H9 (cell line): ENCODE data around the gene SMARCD2. TPM values are rescaled to one million over a fixed set of nuclear protein-coding genes. Genes with fewer than 3 reads are reported as not detected.

Source experiments
- DNase-seq: peaks from one replicate; pipeline ENCODE4 v3.0.0-alpha.2; 2017
- H2AFZ ChIP-seq: one replicate; pipeline ENCODE4 v1.6.1; 2013; ENCODE audit warnings: mild to moderate bottlenecking, low read length, control low read depth, moderate library complexity
- H2AK5ac ChIP-seq: 2 replicates; pipeline ENCODE4 v1.6.1; 2013; ENCODE audit warnings: low read length, control low read depth, mixed read lengths; ENCODE audit not compliant: insufficient read length
- H2BK120ac ChIP-seq: one replicate; pipeline ENCODE4 v1.6.1; 2013; ENCODE audit warnings: low read depth, mild to moderate bottlenecking, low read length, control low read depth, inconsistent platforms; ENCODE audit not compliant: poor library complexity, severe bottlenecking
- H2BK12ac ChIP-seq: 2 replicates; pipeline ENCODE4 v1.6.1; 2013; ENCODE audit warnings: low read length, control low read depth, mixed read lengths, low read depth; ENCODE audit not compliant: insufficient read length
- H2BK15ac ChIP-seq: 2 replicates; pipeline ENCODE4 v1.6.1; 2013; ENCODE audit warnings: low read depth, low read length, control low read depth
- H2BK20ac ChIP-seq: one replicate; pipeline ENCODE4 v1.6.1; 2013; ENCODE audit warnings: low read depth, mild to moderate bottlenecking, low read length, control low read depth, inconsistent platforms; ENCODE audit not compliant: poor library complexity, severe bottlenecking
- H2BK5ac ChIP-seq: 2 replicates; pipeline ENCODE4 v1.6.1; 2013; ENCODE audit warnings: low read length, control low read depth, mixed read lengths; ENCODE audit not compliant: insufficient read length
- H3K14ac ChIP-seq: 2 replicates; pipeline ENCODE4 v1.6.1; 2013; ENCODE audit warnings: low read length, control low read depth; ENCODE audit not compliant: insufficient read depth
- H3K18ac ChIP-seq: 2 replicates; pipeline ENCODE4 v1.6.1; 2013; ENCODE audit warnings: low read depth, mild to moderate bottlenecking, mixed read lengths, low read length, control low read depth; ENCODE audit not compliant: insufficient read length
- H3K23ac ChIP-seq: 2 replicates; pipeline ENCODE4 v1.6.1; 2013; ENCODE audit warnings: low read length, control low read depth, mixed read lengths, low read depth; ENCODE audit not compliant: insufficient read length
- H3K23me2 ChIP-seq: 2 replicates; pipeline ENCODE4 v1.6.1; 2013; ENCODE audit warnings: low read depth, mild to moderate bottlenecking, mixed read lengths, low read length, control low read depth; ENCODE audit not compliant: insufficient read length, poor library complexity, severe bottlenecking
- H3K27ac ChIP-seq: 2 replicates; pipeline ENCODE4 v1.5.1; 2013; ENCODE audit warnings: low read length, control low read depth, mixed read lengths, low read depth; ENCODE audit not compliant: insufficient read length
- H3K27me3 ChIP-seq: 2 replicates; pipeline ENCODE4 v1.6.1; 2013; ENCODE audit warnings: low read length, control low read depth, inconsistent platforms; ENCODE audit not compliant: insufficient read depth
- H3K4ac ChIP-seq: 2 replicates; pipeline ENCODE4 v1.6.1; 2013; ENCODE audit warnings: low read depth, mild to moderate bottlenecking, control low read depth, inconsistent platforms, low read length, moderate library complexity
- H3K4me1 ChIP-seq: 2 replicates; pipeline ENCODE4 v1.6.1; 2013; ENCODE audit warnings: low read length, control low read depth, inconsistent platforms; ENCODE audit not compliant: insufficient read depth
- H3K4me2 ChIP-seq: 2 replicates; pipeline ENCODE4 v1.6.1; 2013; ENCODE audit warnings: low read length, control low read depth, mixed read lengths; ENCODE audit not compliant: insufficient read length, insufficient read depth
- H3K56ac ChIP-seq: 2 replicates; pipeline ENCODE4 v1.6.1; 2013; ENCODE audit warnings: low read depth, mild to moderate bottlenecking, mixed read lengths, low read length, control low read depth; ENCODE audit not compliant: insufficient read length
- H3K79me1 ChIP-seq: 2 replicates; pipeline ENCODE4 v1.6.1; 2013; ENCODE audit warnings: low read depth, mild to moderate bottlenecking, moderate library complexity, low read length, control low read depth, inconsistent platforms; ENCODE audit not compliant: insufficient read depth, poor library complexity, severe bottlenecking
- H3K79me2 ChIP-seq: 2 replicates; pipeline ENCODE4 v1.6.1; 2013; ENCODE audit warnings: low read length, control low read depth, inconsistent platforms; ENCODE audit not compliant: insufficient read depth
- H3K9ac ChIP-seq: 2 replicates; pipeline ENCODE4 v1.6.1; 2013; ENCODE audit warnings: low read length, control low read depth, mixed read lengths; ENCODE audit not compliant: insufficient read length; ENCODE audit errors: extremely low read depth
- H3K9me3 ChIP-seq: one replicate; pipeline ENCODE4 v1.6.1; 2013; ENCODE audit warnings: low read depth, low read length, inconsistent platforms; ENCODE audit not compliant: control insufficient read depth
- H3T11ph ChIP-seq: one replicate; pipeline ENCODE4 v1.6.1; 2013; ENCODE audit warnings: mild to moderate bottlenecking, low read length, control low read depth, inconsistent platforms
- H4K20me1 ChIP-seq: one replicate; pipeline ENCODE4 v1.6.1; 2013; ENCODE audit not compliant: control insufficient read depth, insufficient read length, insufficient read depth
- H4K5ac ChIP-seq: 2 replicates; pipeline ENCODE4 v1.6.1; 2013; ENCODE audit warnings: low read depth, mild to moderate bottlenecking, mixed read lengths, low read length, control low read depth; ENCODE audit not compliant: insufficient read length
- H4K8ac ChIP-seq: replicated peaks from 2 replicates; pipeline ENCODE4 v1.6.1; 2013; ENCODE audit warnings: low read length, control low read depth, mixed read lengths, low read depth; ENCODE audit not compliant: insufficient read length
- H4K91ac ChIP-seq: 2 replicates; pipeline ENCODE4 v1.6.1; 2013; ENCODE audit warnings: low read depth, mild to moderate bottlenecking, moderate library complexity, mixed read lengths, low read length, control low read depth; ENCODE audit not compliant: insufficient read length
- H3K27ac Mint-ChIP-seq, 3 experiments: 2 replicates in 2 of 3; 3 replicates in 1 of 3; pipeline ENCODE4 v1.8.0; 2020 to 2021; ENCODE audit warnings: mixed read lengths in 3 of 3, mild to moderate bottlenecking in 1 of 3, moderate library complexity in 1 of 3
- H3K27me3 Mint-ChIP-seq: 2 replicates; pipeline ENCODE4 v1.8.0; 2021; ENCODE audit warnings: low read depth, mild to moderate bottlenecking, moderate library complexity, mixed read lengths
- H3K36me3 Mint-ChIP-seq, 3 experiments: 2 replicates in 2 of 3; 3 replicates in 1 of 3; pipeline ENCODE4 v1.8.0; 2020 to 2021; ENCODE audit warnings: low read depth in 3 of 3, mixed read lengths in 3 of 3; ENCODE audit not compliant: insufficient read depth in 1 of 3
- H3K4me1 Mint-ChIP-seq, 2 experiments: 2 replicates each; pipeline ENCODE4 v1.8.0; 2020; ENCODE audit warnings: mixed read lengths in 2 of 2
- H3K4me3 Mint-ChIP-seq, 2 experiments: 2 replicates in 1 of 2; 3 replicates in 1 of 2; pipeline ENCODE4 v1.8.0; 2020 to 2021; ENCODE audit warnings: mild to moderate bottlenecking in 2 of 2, mixed read lengths in 2 of 2, moderate library complexity in 1 of 2
- H3K9me3 Mint-ChIP-seq, 2 experiments: 2 replicates in 1 of 2; 3 replicates in 1 of 2; pipeline ENCODE4 v1.8.0; 2020; ENCODE audit warnings: mild to moderate bottlenecking in 2 of 2, mixed read lengths in 2 of 2, moderate library complexity in 1 of 2
- CTCF ChIP-seq: fragments of 200-600 bp; sonication (generic); conservative IDR thresholded peaks from 3 replicates; pipeline ENCODE4 v1.8.0; 2021; ENCODE audit warnings: antibody characterized with exemption, mild to moderate bottlenecking
- WGBS: extraction: QIAGEN DNeasy Blood & Tissue Kit; methylation state at CpG from one replicate; pipeline ENCODE4 v1.1.7; 2013; ENCODE audit warnings: missing lambda C conversion rate, low lambda C conversion rate, mixed read lengths; ENCODE audit not compliant: insufficient read length; ENCODE audit errors: extremely low coverage; 5-methylcytosine and 5-hydroxymethylcytosine counted together
- total RNA-seq: library from RNA; stranded (reverse); gene quantifications from 2 replicates; pipeline ENCODE4 v1.2.1, GENCODE V29; 2021

SMARCD2 gene
- total RNA-seq, 1 experiment from 2014 or later: 68.9 TPM

- no peak for TF ChIP-seq CTCF
- no peak overlapping the region for H2BK20ac ChIP-seq
- no peak overlapping the region for H2BK120ac ChIP-seq
- no peak overlapping the region for H3K14ac ChIP-seq
- no peak overlapping the region for H3K9ac ChIP-seq
- no peaks in the 10 kb centered on the region for H3K4me1 ChIP-seq
- H2AFZ ChIP-seq: no peak overlapping the region
- H3K4me2 ChIP-seq: no peak overlapping the region
- Mint-ChIP-seq H3K9me3 (no peaks in the 10 kb centered on the region; a peak in 1 of 5 replicates), H3K36me3 (peaks cover 57 to 92% (median 77%) of the 10 kb centered on the region in 3 experiments), H3K4me1 (peaks cover 9 to 14% of the 10 kb centered on the region in 2 experiments), H3K4me3 (no peak overlapping the region), H3K27me3 (no peaks in the 10 kb centered on the region; the same call in 1 of the 2 replicates), H3K27ac (no peak overlapping the region)
- peaks cover 2% of the 10 kb centered on the region for H4K20me1 ChIP-seq
- no peak overlapping the region for H4K5ac ChIP-seq
- H3K79me1 ChIP-seq: peaks cover 3% of the 10 kb centered on the region
- H3K27me3 ChIP-seq: no peaks in the 10 kb centered on the region
- H2BK15ac ChIP-seq: no peak overlapping the region
- H4K91ac ChIP-seq: no peak overlapping the region
- H3K56ac ChIP-seq: no peak overlapping the region
- no peak overlapping the region for H3T11ph ChIP-seq
- H2AK5ac ChIP-seq: no peak overlapping the region
- WGBS: no CpG with 5 or more reads among the region's 8 CpGs
- H3K23me2 ChIP-seq: peaks cover 6% of the 10 kb centered on the region
- H2BK5ac ChIP-seq: no peak overlapping the region
- H3K23ac ChIP-seq: no peak overlapping the region
- no peak overlapping the region for H4K8ac ChIP-seq
- no peak overlapping the region for H3K4ac ChIP-seq
- H3K9me3 ChIP-seq: no peaks in the 10 kb centered on the region
- H2BK12ac ChIP-seq: no peak overlapping the region
- peaks cover 6% of the 10 kb centered on the region; the same call in 1 of the 2 replicates for H3K79me2 ChIP-seq
- no peak overlapping the region for H3K18ac ChIP-seq
- no peak overlapping the region for H3K27ac ChIP-seq
- no peak for DNase-seq
These were observed 11.0 kb downstream of the SMARCD2 start for GRCh38 chr17:63831505-63831904.
